ENCODE data around the gene PRSS23. TPM values are rescaled to one million over a fixed set of nuclear protein-coding genes. Genes with fewer than 3 reads are reported as not detected.

PRSS23 gene
- total and polyA plus RNA-seq, 2 donors (not counting 3 experiments of a cell fraction or from before 2014, with no cell fraction given): 146 to 278 TPM

DNA sequence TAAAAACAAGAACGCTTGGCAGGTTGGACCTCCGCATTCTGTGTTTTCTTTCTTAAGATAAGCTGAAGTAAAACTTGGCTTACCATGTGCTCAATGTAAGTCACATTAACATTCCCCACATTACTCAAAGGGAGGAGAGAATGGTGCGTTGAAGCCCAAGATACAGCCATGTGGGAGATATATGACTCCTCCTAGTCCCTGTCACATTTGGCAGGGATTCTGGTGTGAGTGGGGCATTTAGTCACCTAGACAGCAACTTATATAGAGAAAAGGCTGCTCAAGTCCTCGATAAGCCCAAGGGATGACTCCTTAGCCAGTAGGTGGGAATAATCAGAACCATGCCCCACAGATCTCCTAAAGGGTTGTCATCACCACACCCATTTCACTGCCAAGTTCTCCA is 4.6 kb downstream of the PRSS23 start:
- POLR2A ChIA-PET: no interaction called here
- FAIRE-seq (no peak), DNase-seq (ENCODE audit: low read depth, low spot score) (no peak)
- peak overlapping the region; percentile 100 for H3K4me2 ChIP-seq (ENCODE audit: insufficient read depth, low read length)
- H3K27ac ChIP-seq (ENCODE audit: insufficient read depth, low read depth, low read length): peak overlapping the region; percentile 96
- H2AFZ ChIP-seq (ENCODE audit: low read depth, low read length): no peak overlapping the region
- no peak overlapping the region for H3K9ac ChIP-seq (replicated peaks; ENCODE audit: extremely low read depth, insufficient read depth, low read length)
- dilution Hi-C loops (cut with MboI; ENCODE audit: extremely low pct_ligation_motif_present, low sequenced_read_pairs) (no loop called here), intact Hi-C loops (cut with micrococcal nuclease) (loop anchor here (5.0 kb wide), 2 partner anchors 112 to 213 kb away; no protein-coding TSS in a partner anchor)
- no TSS peak for BruUV-seq (replicated peaks)
- CTCF ChIA-PET: interaction anchor here (0.7 to 6.1 kb wide), 5 partner anchors 9 to 355 kb away, joined by 3 to 40 read pairs (median 3); partner anchors contain the start of gene ME3
- H3K9me3 ChIP-seq (replicated peaks; ENCODE audit: control insufficient read depth, insufficient read depth, low read length): no peaks in the 10 kb centered on the region
- peaks cover 10 to 17% of the 10 kb centered on the region in 2 experiments for H3K36me3 ChIP-seq (ENCODE audit: control insufficient read depth in 2 of 2, extremely low read depth in 1 of 2, insufficient read depth in 2 of 2, low read length in 2 of 2)
- H3K79me2 ChIP-seq (ENCODE audit: control insufficient read depth, insufficient read depth, low read length): peaks cover 97% of the 10 kb centered on the region
- no peaks in the 10 kb centered on the region for H3K9me1 ChIP-seq (replicated peaks; ENCODE audit: control insufficient read depth, extremely low read depth, insufficient read depth, low read length)
- H4K20me1 ChIP-seq (replicated peaks; ENCODE audit: control insufficient read depth, extremely low read depth, insufficient read depth, low read length): no peaks in the 10 kb centered on the region
- no peak for TF ChIP-seq JUN (IDR thresholded peaks at IDR 0.05; ENCODE audit: borderline replicate concordance, insufficient read depth, insufficient read length, low read depth)
- no peaks in the 10 kb centered on the region for H3K27me3 ChIP-seq (ENCODE audit: control insufficient read depth in 2 of 2, insufficient read depth in 2 of 2, low read length in 2 of 2)
- no peak overlapping the region for H3K4me3 ChIP-seq (replicated peaks in 1 of 3; ENCODE audit: insufficient read depth in 1 of 3, low read depth in 1 of 3, low read length in 3 of 3)
- peaks cover 56% of the 10 kb centered on the region for H3K4me1 ChIP-seq (ENCODE audit: control insufficient read depth, extremely low read depth, insufficient read depth, low read length)

DNA sequence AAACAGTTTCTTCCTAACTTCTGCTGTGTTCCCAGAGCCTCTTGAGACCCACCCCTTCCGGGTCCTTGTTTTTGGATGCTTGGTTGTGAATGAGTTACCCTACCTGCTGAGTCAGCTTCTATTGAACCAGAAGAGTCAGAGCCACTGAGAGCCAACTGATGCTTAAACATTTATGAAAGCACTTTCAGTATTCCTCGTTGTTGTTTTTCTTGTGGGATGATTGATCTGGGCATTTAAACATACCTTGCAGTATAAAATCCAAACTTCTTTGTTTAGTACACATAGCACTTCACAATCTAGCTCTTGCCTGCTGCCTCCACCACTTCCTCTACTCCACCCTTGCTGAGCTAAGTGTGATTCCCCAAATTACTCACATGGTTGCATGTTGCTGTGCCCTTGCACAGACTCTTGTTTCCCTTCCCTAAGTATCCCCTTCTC is 5.5 kb downstream of the PRSS23 start:
- DNase-seq (ENCODE audit: low read depth, low spot score): peak; percentile 24
- H3K4me1 ChIP-seq (ENCODE audit: control insufficient read depth, extremely low read depth, insufficient read depth, low read length): peaks cover 55% of the 10 kb centered on the region
- no peaks in the 10 kb centered on the region for H3K27me3 ChIP-seq (ENCODE audit: control insufficient read depth in 2 of 2, insufficient read depth in 2 of 2, low read length in 2 of 2)
- CTCF ChIA-PET: interaction anchor here (0.7 to 6.1 kb wide), 4 partner anchors 10 to 197 kb away, joined by 3 to 40 read pairs (median 4); no protein-coding TSS in a partner anchor
- H3K27ac ChIP-seq (ENCODE audit: insufficient read depth, low read depth, low read length): peak overlapping the region; percentile 5
- H3K9ac ChIP-seq (replicated peaks; ENCODE audit: extremely low read depth, insufficient read depth, low read length): no peak overlapping the region
- peaks cover 10 to 23% of the 10 kb centered on the region in 2 experiments for H3K36me3 ChIP-seq (ENCODE audit: control insufficient read depth in 2 of 2, extremely low read depth in 1 of 2, insufficient read depth in 2 of 2, low read length in 2 of 2)
- no peaks in the 10 kb centered on the region for H3K9me1 ChIP-seq (replicated peaks; ENCODE audit: control insufficient read depth, extremely low read depth, insufficient read depth, low read length)
- H3K79me2 ChIP-seq (ENCODE audit: control insufficient read depth, insufficient read depth, low read length): peaks cover 97% of the 10 kb centered on the region
- peak overlapping the region; percentile 47 for H3K4me2 ChIP-seq (ENCODE audit: insufficient read depth, low read length)
- H4K20me1 ChIP-seq (replicated peaks; ENCODE audit: control insufficient read depth, extremely low read depth, insufficient read depth, low read length): no peaks in the 10 kb centered on the region
- no peak overlapping the region for H2AFZ ChIP-seq (ENCODE audit: low read depth, low read length)
- POLR2A ChIA-PET: interaction anchor here (0.6 kb wide), 1 partner anchor 70 kb away, joined by 3 read pairs; no protein-coding TSS in a partner anchor
- intact Hi-C loops (cut with micrococcal nuclease) (no loop called here), dilution Hi-C loops (cut with MboI; ENCODE audit: extremely low pct_ligation_motif_present, low sequenced_read_pairs) (no loop called here)
- BruUV-seq (replicated peaks): no TSS peak
- no peak overlapping the region for H3K4me3 ChIP-seq (replicated peaks in 1 of 3; ENCODE audit: insufficient read depth in 1 of 3, low read depth in 1 of 3, low read length in 3 of 3)
- no peaks in the 10 kb centered on the region for H3K9me3 ChIP-seq (replicated peaks; ENCODE audit: control insufficient read depth, insufficient read depth, low read length)
- FAIRE-seq: no peak
- no peak for TF ChIP-seq EZH2 (IDR thresholded peaks at IDR 0.05; ENCODE audit: borderline replicate concordance, low read depth, low read length, severe bottlenecking)
- no peak for TF ChIP-seq GATA2 (IDR thresholded peaks at IDR 0.05; ENCODE audit: insufficient read depth, insufficient read length, low read depth, low read length)
- TF ChIP-seq, protein P1, sequence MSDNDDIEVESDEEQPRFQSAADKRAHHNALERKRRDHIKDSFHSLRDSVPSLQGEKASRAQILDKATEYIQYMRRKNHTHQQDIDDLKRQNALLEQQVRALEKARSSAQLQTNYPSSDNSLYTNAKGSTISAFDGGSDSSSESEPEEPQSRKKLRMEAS (IDR thresholded peaks at IDR 0.05; ENCODE audit: insufficient read depth, insufficient read length): no peak
- TF ChIP-seq MYC (IDR thresholded peaks at IDR 0.05; ENCODE audit: low read depth, low read length): no peak
- TF ChIP-seq FOS (IDR thresholded peaks at IDR 0.05; ENCODE audit: borderline replicate concordance, insufficient read depth, low read length): no peak
- TF ChIP-seq, protein P2, sequence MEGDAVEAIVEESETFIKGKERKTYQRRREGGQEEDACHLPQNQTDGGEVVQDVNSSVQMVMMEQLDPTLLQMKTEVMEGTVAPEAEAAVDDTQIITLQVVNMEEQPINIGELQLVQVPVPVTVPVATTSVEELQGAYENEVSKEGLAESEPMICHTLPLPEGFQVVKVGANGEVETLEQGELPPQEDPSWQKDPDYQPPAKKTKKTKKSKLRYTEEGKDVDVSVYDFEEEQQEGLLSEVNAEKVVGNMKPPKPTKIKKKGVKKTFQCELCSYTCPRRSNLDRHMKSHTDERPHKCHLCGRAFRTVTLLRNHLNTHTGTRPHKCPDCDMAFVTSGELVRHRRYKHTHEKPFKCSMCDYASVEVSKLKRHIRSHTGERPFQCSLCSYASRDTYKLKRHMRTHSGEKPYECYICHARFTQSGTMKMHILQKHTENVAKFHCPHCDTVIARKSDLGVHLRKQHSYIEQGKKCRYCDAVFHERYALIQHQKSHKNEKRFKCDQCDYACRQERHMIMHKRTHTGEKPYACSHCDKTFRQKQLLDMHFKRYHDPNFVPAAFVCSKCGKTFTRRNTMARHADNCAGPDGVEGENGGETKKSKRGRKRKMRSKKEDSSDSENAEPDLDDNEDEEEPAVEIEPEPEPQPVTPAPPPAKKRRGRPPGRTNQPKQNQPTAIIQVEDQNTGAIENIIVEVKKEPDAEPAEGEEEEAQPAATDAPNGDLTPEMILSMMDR (IDR thresholded peaks at IDR 0.05; ENCODE audit: extremely low read depth in 1 of 2, insufficient read depth in 1 of 2, low read depth in 1 of 2, low read length in 2 of 2): no peak
- no peak for TF ChIP-seq JUN (IDR thresholded peaks at IDR 0.05; ENCODE audit: borderline replicate concordance, insufficient read depth, insufficient read length, low read depth)
- TF ChIP-seq POLR2A (IDR thresholded peaks at IDR 0.05; ENCODE audit: low read depth, low read length): no peak
- TF ChIP-seq POLR2AphosphoS5 (IDR thresholded peaks at IDR 0.05; ENCODE audit: insufficient read depth, low read depth, low read length): no peak

Measured in endothelial cell of umbilical vein (primary cell).